ENCODE measurements around the gene LRP3. TPM values are rescaled to one million over a fixed set of nuclear protein-coding genes. Genes with fewer than 3 reads are reported as not detected.

Gene LRP3, protein sequence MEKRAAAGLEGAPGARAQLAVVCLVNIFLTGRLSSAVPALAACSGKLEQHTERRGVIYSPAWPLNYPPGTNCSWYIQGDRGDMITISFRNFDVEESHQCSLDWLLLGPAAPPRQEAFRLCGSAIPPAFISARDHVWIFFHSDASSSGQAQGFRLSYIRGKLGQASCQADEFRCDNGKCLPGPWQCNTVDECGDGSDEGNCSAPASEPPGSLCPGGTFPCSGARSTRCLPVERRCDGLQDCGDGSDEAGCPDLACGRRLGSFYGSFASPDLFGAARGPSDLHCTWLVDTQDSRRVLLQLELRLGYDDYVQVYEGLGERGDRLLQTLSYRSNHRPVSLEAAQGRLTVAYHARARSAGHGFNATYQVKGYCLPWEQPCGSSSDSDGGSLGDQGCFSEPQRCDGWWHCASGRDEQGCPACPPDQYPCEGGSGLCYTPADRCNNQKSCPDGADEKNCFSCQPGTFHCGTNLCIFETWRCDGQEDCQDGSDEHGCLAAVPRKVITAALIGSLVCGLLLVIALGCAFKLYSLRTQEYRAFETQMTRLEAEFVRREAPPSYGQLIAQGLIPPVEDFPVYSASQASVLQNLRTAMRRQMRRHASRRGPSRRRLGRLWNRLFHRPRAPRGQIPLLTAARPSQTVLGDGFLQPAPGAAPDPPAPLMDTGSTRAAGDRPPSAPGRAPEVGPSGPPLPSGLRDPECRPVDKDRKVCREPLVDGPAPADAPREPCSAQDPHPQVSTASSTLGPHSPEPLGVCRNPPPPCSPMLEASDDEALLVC
- total RNA-seq (not detected in 2 replicates), polyA plus RNA-seq (0.10 and 0.13 TPM in 2 replicates), polyA minus RNA-seq (0.21 TPM in 1 of 2 replicates, not detected in the other)
- total RNA-seq (2013) = 0.42 TPM

DNA sequence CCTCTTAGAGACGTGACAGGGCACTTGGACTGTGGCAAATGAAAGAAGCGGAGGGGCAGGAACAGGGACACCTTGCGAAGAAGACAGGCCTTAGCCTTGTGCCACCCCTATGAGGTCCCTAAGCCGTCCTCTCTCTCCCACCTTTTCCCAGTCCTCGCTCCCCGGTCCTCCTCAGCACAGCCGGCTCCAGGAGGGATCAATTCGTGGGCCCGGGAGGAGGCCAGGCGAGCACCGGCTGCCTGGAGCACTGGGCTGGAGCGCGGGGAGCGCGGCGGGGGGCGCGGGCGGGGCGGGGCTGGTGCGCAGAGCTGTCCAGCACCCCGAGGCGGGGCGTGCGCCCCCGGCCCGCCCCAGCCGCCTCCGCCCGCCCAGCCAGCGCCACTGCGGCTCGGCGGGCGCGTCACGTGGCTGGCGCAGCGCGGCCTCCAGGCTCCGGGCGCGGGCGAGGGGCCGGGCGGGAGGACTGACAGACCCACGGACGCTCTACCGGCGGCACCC, at the start of gene LRP3:
Gene LRP3, plus strand, starts transcription at position 466 of the 498 bp plus-strand sequence. CDS start 456 bp downstream, outside the sequence.
- peaks cover 46% of the 10 kb centered on the region for H3K27me3 Mint-ChIP-seq
- no peak within 1 kb of the TSS for H3K4me3 ChIP-seq (ENCODE audit: control extremely low read depth in 1 of 5, extremely low read depth in 1 of 5, insufficient read depth in 1 of 5, low read depth in 2 of 5, low read length in 4 of 5)
- H3K4me1 Mint-ChIP-seq = no peaks in the 10 kb centered on the region
- no peak for ATAC-seq (ENCODE audit: low read depth)
- H3K79me2 ChIP-seq (ENCODE audit: control insufficient read depth, insufficient read depth, low read length) = no peaks in the 10 kb centered on the region
- no peak within 1 kb of the TSS for H3K27ac ChIP-seq (ENCODE audit: low read length in 2 of 2)
- no peaks in the 10 kb centered on the region for H3K9me3 ChIP-seq (ENCODE audit: control extremely low read depth in 1 of 3, control insufficient read depth in 2 of 3, insufficient read depth in 1 of 3, low read length in 2 of 3)
- no peak within 1 kb of the TSS for H3K27ac Mint-ChIP-seq
- no peak within 1 kb of the TSS for H3K9ac ChIP-seq (ENCODE audit: low read length)
- H4K20me1 ChIP-seq (ENCODE audit: control insufficient read depth, insufficient read depth, low read length, poor library complexity, severe bottlenecking) = no peaks in the 10 kb centered on the region
- H3K4me1 ChIP-seq (ENCODE audit: control insufficient read depth in 2 of 2, insufficient read depth in 2 of 2, low read length in 2 of 2) = peaks cover 0 to 3% of the 10 kb centered on the region in 2 donors
- H3K9me3 Mint-ChIP-seq (ENCODE audit: insufficient read depth) = no peaks in the 10 kb centered on the region
- peaks cover 0 to 29% (median 4%) of the 10 kb centered on the region in 4 experiments for H3K27me3 ChIP-seq (replicated peaks in 1 of 4; ENCODE audit: control extremely low read depth in 1 of 4, control insufficient read depth in 3 of 4, insufficient read depth in 4 of 4, low read length in 3 of 4)
- ChIA-PET CTCF (no interaction called here), POLR2A (no interaction called here)
- peak within 1 kb of the TSS; percentile 57 for H3K4me3 Mint-ChIP-seq
- intact Hi-C loops (cut with micrococcal nuclease) = no loop called here
- WGBS (ENCODE audit: insufficient coverage) = 6% methylated on average over 49 of the region's 50 CpGs
- H3K4me2 ChIP-seq (replicated peaks; ENCODE audit: low read depth, low read length, poor library complexity, severe bottlenecking) = peak within 1 kb of the TSS; percentile 40
- no peaks in the 10 kb centered on the region for H3K36me3 ChIP-seq (replicated peaks in 1 of 2; ENCODE audit: control extremely low read depth in 1 of 2, control insufficient read depth in 1 of 2, extremely low read depth in 1 of 2, insufficient read depth in 2 of 2, low read length in 1 of 2)
- H2AFZ ChIP-seq (ENCODE audit: insufficient read depth, low read depth, low read length, poor library complexity, severe bottlenecking) = no peak within 1 kb of the TSS
- TF ChIP-seq, protein P1, sequence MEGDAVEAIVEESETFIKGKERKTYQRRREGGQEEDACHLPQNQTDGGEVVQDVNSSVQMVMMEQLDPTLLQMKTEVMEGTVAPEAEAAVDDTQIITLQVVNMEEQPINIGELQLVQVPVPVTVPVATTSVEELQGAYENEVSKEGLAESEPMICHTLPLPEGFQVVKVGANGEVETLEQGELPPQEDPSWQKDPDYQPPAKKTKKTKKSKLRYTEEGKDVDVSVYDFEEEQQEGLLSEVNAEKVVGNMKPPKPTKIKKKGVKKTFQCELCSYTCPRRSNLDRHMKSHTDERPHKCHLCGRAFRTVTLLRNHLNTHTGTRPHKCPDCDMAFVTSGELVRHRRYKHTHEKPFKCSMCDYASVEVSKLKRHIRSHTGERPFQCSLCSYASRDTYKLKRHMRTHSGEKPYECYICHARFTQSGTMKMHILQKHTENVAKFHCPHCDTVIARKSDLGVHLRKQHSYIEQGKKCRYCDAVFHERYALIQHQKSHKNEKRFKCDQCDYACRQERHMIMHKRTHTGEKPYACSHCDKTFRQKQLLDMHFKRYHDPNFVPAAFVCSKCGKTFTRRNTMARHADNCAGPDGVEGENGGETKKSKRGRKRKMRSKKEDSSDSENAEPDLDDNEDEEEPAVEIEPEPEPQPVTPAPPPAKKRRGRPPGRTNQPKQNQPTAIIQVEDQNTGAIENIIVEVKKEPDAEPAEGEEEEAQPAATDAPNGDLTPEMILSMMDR (IDR thresholded peaks at IDR 0.05) = no peak
- no peak for TF ChIP-seq EZH2 (IDR thresholded peaks at IDR 0.05; ENCODE audit: borderline replicate concordance, insufficient read depth, low read depth, low read length, poor library complexity, severe bottlenecking)
- DNase-seq = no peak

All from B cell (primary cell).